ENCODE measurements around the gene PKNOX2. TPM values are rescaled to one million over a fixed set of nuclear protein-coding genes. Genes with fewer than 3 reads are reported as not detected.

Gene PKNOX2
- polyA plus RNA-seq, 2 of the 4 experiments (the other 2 are of a cell fraction) = not detected

- Histone ChIP-seq H3K4me2 (no peak overlapping the region), H3K27ac (no peak overlapping the region), H3K4me3 (no peak overlapping the region), H3K9me3 (no peaks in the 10 kb centered on the region; the same call in 2 of the 3 replicates), H3K4me1 (no peaks in the 10 kb centered on the region)
- CTCF ChIA-PET = no interaction called here
- TF ChIP-seq RCOR1 (IDR thresholded peaks at IDR 0.05; ENCODE audit: low read depth, low read length) (no peak), POLR2A (IDR thresholded peaks at IDR 0.05; ENCODE audit: low read length) (no peak), MYC (IDR thresholded peaks at IDR 0.05; ENCODE audit: borderline replicate concordance, low read length) (no peak), MAZ (IDR thresholded peaks at IDR 0.05; ENCODE audit: borderline replicate concordance, low read depth, low read length) (no peak), HMGXB4 (CRISPR knock-in tag; IDR thresholded peaks at IDR 0.05; ENCODE audit: borderline replicate concordance) (no peak), EP300 (IDR thresholded peaks at IDR 0.05) (no peak), HOXB13 (CRISPR knock-in tag; IDR thresholded peaks at IDR 0.05; ENCODE audit: low read depth) (no peak), NFE2L2 (conservative IDR thresholded peaks at IDR 0.05; ENCODE audit: low read length) (no peak), KDM5A (IDR thresholded peaks at IDR 0.05) (no peak), CTCF (IDR thresholded peaks at IDR 0.05) (no peak), ZSCAN20 (CRISPR knock-in tag; IDR thresholded peaks at IDR 0.05) (no peak), MAFK (IDR thresholded peaks at IDR 0.05; ENCODE audit: partially characterized antibody) (no peak), CBX2 (IDR thresholded peaks at IDR 0.05; ENCODE audit: borderline replicate concordance, low read depth) (no peak), ESRRA (IDR thresholded peaks at IDR 0.05; ENCODE audit: borderline replicate concordance, low read length) (no peak), RFX5 (IDR thresholded peaks at IDR 0.05) (no peak), HDAC2 (IDR thresholded peaks at IDR 0.05) (no peak), CBX8 (IDR thresholded peaks at IDR 0.05) (no peak), FOSB (CRISPR knock-in tag; IDR thresholded peaks at IDR 0.05) (no peak), TP53 (CRISPR knock-in tag; IDR thresholded peaks at IDR 0.05) (no peak), SMC3 (IDR thresholded peaks at IDR 0.05) (no peak)
- WGBS (ENCODE audit: missing lambda C conversion rate) = 61% methylated on average over 8 of the region's 10 CpGs
- DNase-seq (ENCODE audit: low read depth in 1 of 2, low spot score in 1 of 2) (no peak), ATAC-seq (no peak), FAIRE-seq (no peak)
- POLR2A ChIA-PET = no interaction called here
Measured at GRCh38 chr11:125201525-125202141, 37.1 kb downstream of the PKNOX2 start.

GRCh38 chr11:125202362-125202880 lies 37.9 kb downstream of the PKNOX2 start:
- no peak for FAIRE-seq
- CTCF ChIA-PET = no interaction called here
- H3K9me3 ChIP-seq = no peaks in the 10 kb centered on the region; the same call in 2 of the 3 replicates

GRCh38 chr11:125202977-125203376 lies 38.4 kb downstream of the PKNOX2 start:
- ATAC-seq (no peak), FAIRE-seq (no peak), DNase-seq (ENCODE audit: low read depth in 1 of 2, low spot score in 1 of 2) (no peak)
- no peaks in the 10 kb centered on the region; the same call in 2 of the 3 replicates for H3K9me3 ChIP-seq
- no peak overlapping the region for H3K4me2 ChIP-seq
- no peak overlapping the region for H3K4me3 ChIP-seq
- ChIA-PET POLR2A (no interaction called here), CTCF (no interaction called here)
- no peak overlapping the region for H3K27ac ChIP-seq
- WGBS (ENCODE audit: missing lambda C conversion rate) = 53% methylated on average over 8 of the region's 8 CpGs
- no peaks in the 10 kb centered on the region for H3K4me1 ChIP-seq
- TF ChIP-seq ATOH8 (CRISPR knock-in tag; IDR thresholded peaks at IDR 0.05; ENCODE audit: low read depth) = no peak
- TF ChIP-seq ZSCAN20 (CRISPR knock-in tag; IDR thresholded peaks at IDR 0.05) = no peak
- TF ChIP-seq POLR2A (IDR thresholded peaks at IDR 0.05; ENCODE audit: low read length) = no peak
- no peak for TF ChIP-seq MAZ (IDR thresholded peaks at IDR 0.05; ENCODE audit: borderline replicate concordance, low read depth, low read length)
- TF ChIP-seq ZC3H11A (IDR thresholded peaks at IDR 0.05) = no peak
- TF ChIP-seq ELK1 (IDR thresholded peaks at IDR 0.05; ENCODE audit: low read depth, low read length) = no peak
- no peak for TF ChIP-seq HEYL (CRISPR knock-in tag; IDR thresholded peaks at IDR 0.05)
- TF ChIP-seq POLR2AphosphoS2 (conservative IDR thresholded peaks at IDR 0.05; ENCODE audit: low read length) = no peak
- TF ChIP-seq CTCF (IDR thresholded peaks at IDR 0.05) = no peak
- TF ChIP-seq MAX (IDR thresholded peaks at IDR 0.05) = no peak

More at GRCh38 chr11:125202362-125202880, 37.9 kb downstream of the PKNOX2 start:
- H3K27ac ChIP-seq = no peak overlapping the region
- TF ChIP-seq JUN (IDR thresholded peaks at IDR 0.05) = no peak
- TF ChIP-seq POLR2A (IDR thresholded peaks at IDR 0.05; ENCODE audit: low read length) = no peak
- TF ChIP-seq TP53 (CRISPR knock-in tag; IDR thresholded peaks at IDR 0.05) = no peak
- no peak for TF ChIP-seq RNF2 (IDR thresholded peaks at IDR 0.05; ENCODE audit: borderline replicate concordance, low read depth)
- no peak overlapping the region for H3K4me3 ChIP-seq
- POLR2A ChIA-PET = no interaction called here
- DNase-seq (ENCODE audit: low read depth in 1 of 2, low spot score in 1 of 2) (no peak), ATAC-seq (no peak)
- WGBS (ENCODE audit: missing lambda C conversion rate) = 33% methylated on average over 3 of the region's 4 CpGs
- H3K4me1 ChIP-seq = no peaks in the 10 kb centered on the region
- no peak overlapping the region for H3K4me2 ChIP-seq

All from A549 (cell line).